ENCODE measurements around the gene C1orf159. TPM values are rescaled to one million over a fixed set of nuclear protein-coding genes. Genes with fewer than 3 reads are reported as not detected.
A peak's percentile ranks its signal among the peaks of the same experiment; 100 is the strongest.

C1orf159 gene
- total and polyA plus RNA-seq, 12 donors: 0.55 to 54.3 (median 11.3) TPM

GRCh38 chr1:1085911-1086841 is 29.7 kb downstream of the C1orf159 start:
- H3K4me1 ChIP-seq (replicated peaks in 1 of 2): no peaks in the 10 kb centered on the region
- H3K27me3 ChIP-seq: no peaks in the 10 kb centered on the region
- DNase-seq: peak in 2 of 7 donors; percentile 10 to 13
- no peak overlapping the region for H3K27ac ChIP-seq
- H3K4me3 ChIP-seq: no peak overlapping the region
- 93 to 97% (median 95%) methylated on average over 20 to 38 of the region's 38 CpGs for whole genome bisulfite sequencing, 4 donors
- TF ChIP-seq POLR2A (IDR thresholded peaks at IDR 0.05): no peak
- H3K9me3 ChIP-seq (replicated peaks in 1 of 3): no peaks in the 10 kb centered on the region
- no peaks in the 10 kb centered on the region for H3K36me3 ChIP-seq (replicated peaks in 1 of 2)
- intact Hi-C loops (cut with DNase I): no loop called here

- TF ChIP-seq CTCF (IDR thresholded peaks at IDR 0.05): no peak
- no peak for TF ChIP-seq POLR2A (IDR thresholded peaks at IDR 0.05)
- no peak overlapping the region for H3K4me3 ChIP-seq
- no peaks in the 10 kb centered on the region for H3K9me3 ChIP-seq (replicated peaks in 1 of 3)
- DNase-seq: peak in 2 of 7 donors; percentile 9 to 10
- no peak overlapping the region for H3K27ac ChIP-seq
- intact Hi-C loops (cut with DNase I): no loop called here
- 92 to 96% (median 94%) methylated on average over 13 to 30 of the region's 30 CpGs for WGBS, 4 donors
- H3K4me1 ChIP-seq (replicated peaks in 1 of 2): peaks cover 0 to 1% of the 10 kb centered on the region in 2 donors
- H3K36me3 ChIP-seq (replicated peaks in 1 of 2): no peaks in the 10 kb centered on the region
- H3K27me3 ChIP-seq: no peaks in the 10 kb centered on the region
Observed at GRCh38 chr1:1085171-1085841, 30.6 kb downstream of the C1orf159 start.

- intact Hi-C loops (cut with DNase I): no loop called here
Observed at GRCh38 chr1:1084372-1085170, 31.3 kb downstream of the C1orf159 start.

More at GRCh38 chr1:1084372-1085170, 31.3 kb downstream of the C1orf159 start:
- no peak overlapping the region for H3K27ac ChIP-seq
- no peaks in the 10 kb centered on the region for H3K27me3 ChIP-seq
- H3K4me3 ChIP-seq: no peak overlapping the region
- WGBS, 4 donors: 91 to 94% (median 92%) methylated on average over 15 to 38 of the region's 38 CpGs
- DNase-seq: peak in 3 of 7 donors; percentile 10 to 15 (median 11)
- no peaks in the 10 kb centered on the region for H3K36me3 ChIP-seq (replicated peaks in 1 of 2)
- no peak for TF ChIP-seq CTCF (IDR thresholded peaks at IDR 0.05)
- no peak for TF ChIP-seq POLR2A (IDR thresholded peaks at IDR 0.05)
- no peaks in the 10 kb centered on the region for H3K9me3 ChIP-seq (replicated peaks in 1 of 3)
- peaks cover 6 to 9% of the 10 kb centered on the region in 2 donors for H3K4me1 ChIP-seq (replicated peaks in 1 of 2)
